Transverse colon (tissue), 4 donors: ENCODE measurements around the gene RNASE12. TPM values are rescaled to one million over a fixed set of nuclear protein-coding genes. Genes with fewer than 3 reads are reported as not detected.
"Not testable (repeated sequence)": the region's sequence is repeated elsewhere in the genome, so short reads cannot be mapped to it uniquely, and the experiment has no call there.

Source experiments
- DNase-seq: peaks from one replicate; pipeline ENCODE4 v3.0.0-alpha.2; 2019
- H3K27ac ChIP-seq, 4 donors: fragments of 200-600 bp; sonication (generic); 2 replicates each; pipeline ENCODE4 v1.5.1; 2016 to 2018; ENCODE audit warnings: inconsistent platforms in 4 of 4
- H3K27me3 ChIP-seq: fragments of 200-600 bp; sonication (generic); 2 replicates; pipeline ENCODE4 v1.5.1; 2017; ENCODE audit warnings: inconsistent platforms
- H3K36me3 ChIP-seq, 4 donors: fragments of 200-600 bp; sonication (generic); 2 replicates each; pipeline ENCODE4 v1.5.1; 2017 to 2019; ENCODE audit warnings: inconsistent platforms in 4 of 4
- H3K4me1 ChIP-seq, 4 donors: fragments of 200-600 bp; sonication (generic); 2 replicates each; pipeline ENCODE4 v1.5.1; 2017 to 2020; ENCODE audit warnings: inconsistent platforms in 4 of 4
- H3K4me3 ChIP-seq, 4 donors: fragments of 200-600 bp; sonication (generic); 1 replicate in 1 of 4; 2 replicates in 3 of 4; pipeline versions ENCODE4 v1.5.1 to v1.6.1; 2017 to 2019; ENCODE audit warnings: inconsistent platforms in 4 of 4
- H3K9me3 ChIP-seq, 2 donors: fragments of 200-600 bp; sonication (generic); 2 replicates each; pipeline ENCODE4 v1.5.1; 2017 to 2019; ENCODE audit warnings: inconsistent platforms in 2 of 2
- CTCF ChIP-seq, 5 experiments: fragments of 200-600 bp in 3 of 5; fragments of 450-650 bp in 2 of 5; sonication (generic) in 3 of 5; IDR thresholded peaks; 1 replicate in 2 of 5; 2 replicates in 3 of 5; pipeline ENCODE4 v1.5.1; 2016 to 2017; ENCODE audit warnings: antibody characterized with exemption in 5 of 5, inconsistent platforms in 3 of 5, mild to moderate bottlenecking in 2 of 5, moderate library complexity in 1 of 5
- EP300 ChIP-seq: sonication (generic); formaldehyde crosslinking; IDR thresholded peaks from one replicate; pipeline ENCODE4 v1.6.1; 2017; ENCODE audit warnings: antibody characterized with exemption, low read depth
- POLR2A ChIP-seq: fragments of 450-650 bp; IDR thresholded peaks from one replicate; pipeline ENCODE4 v1.6.1; 2016; ENCODE audit warnings: antibody characterized with exemption, mild to moderate bottlenecking, moderate library complexity
- POLR2AphosphoS5 ChIP-seq, 3 donors: sonication (generic); formaldehyde crosslinking; IDR thresholded peaks; one replicate each; pipeline ENCODE4 v1.6.1; 2016; ENCODE audit warnings: antibody characterized with exemption in 3 of 3
- WGBS, 2 donors: methylation state at CpG; one replicate each; pipeline ENCODE4 v1.1.5; 2018; ENCODE audit warnings: low coverage in 1 of 2; 5-methylcytosine and 5-hydroxymethylcytosine counted together
- in situ Hi-C, 4 donors: fragments of 200-750 bp; cut with MboI; loops; one replicate each; pipeline versions ENCODE4 v1.15.0 to v1.15.1; 2017; ENCODE audit warnings: low sequenced_read_pairs in 3 of 4, low pct_ligation_motif_present in 1 of 4, low pct_unique_long_range_greater_than_20kb in 1 of 4
- intact Hi-C: fragments of 100-400 bp; cut with DNase I; formaldehyde crosslinking; loops from one replicate; pipeline ENCODE4 v1.15.1; 2023; ENCODE audit warnings: low total_unique reads
- total RNA-seq, 4 donors: library from RNA; depleted of rRNA; stranded (reverse); fragments of >200 nt; gene quantifications; one replicate each; pipeline ENCODE4 v1.1.0, GENCODE V29; 2016

Gene RNASE12
- total RNA-seq, 4 donors from 2014 or later = not detected

- Histone ChIP-seq H3K36me3 (no peaks in the 10 kb centered on the region), H3K27ac (no peak overlapping the region), H3K4me1 (no peaks in the 10 kb centered on the region), H3K27me3 (no peaks in the 10 kb centered on the region), H3K4me3 (no peak overlapping the region), H3K9me3 (peaks cover 9% of the 10 kb centered on the region in 2 donors)
- TF ChIP-seq CTCF (IDR thresholded peaks at IDR 0.05) = no peak
- TF ChIP-seq POLR2A = no peak
- TF ChIP-seq EP300 = no peak
- TF ChIP-seq POLR2AphosphoS5 (IDR thresholded peaks at IDR 0.05) = no peak
- intact Hi-C loops (no loop called here), in situ Hi-C loops (no loop called here)
- no peak for DNase-seq
- WGBS, 2 donors = 71 to 77% methylated on average over 2 to 3 of the region's 3 CpGs
These were observed 22.8 kb downstream of the RNASE12 start for GRCh38 chr14:20568393-20568792.

- intact Hi-C loops, DNase-seq, H3K4me1 ChIP-seq, H3K27me3 ChIP-seq, H3K4me3 ChIP-seq, H3K27ac ChIP-seq, H3K9me3 ChIP-seq, H3K36me3 ChIP-seq, in situ Hi-C loops: not testable (repeated sequence)
- 72 to 100% methylated on average over 1 of the region's 1 CpG for WGBS, 2 donors
These were observed 24.0 kb downstream of the RNASE12 start for GRCh38 chr14:20567199-20567598.

GRCh38 chr14:20564501-20564997 lies 26.6 kb downstream of the RNASE12 start:
- DNase-seq = no peak
- WGBS, 2 donors = 75% methylated on average over 1 of the region's 2 CpGs; no CpG with 5 or more reads in 1 of the 2 donors
- peaks cover 9% of the 10 kb centered on the region in 2 donors for H3K9me3 ChIP-seq
- no peaks in the 10 kb centered on the region for H3K36me3 ChIP-seq
- intact Hi-C loops = no loop called here
- no peaks in the 10 kb centered on the region for H3K4me1 ChIP-seq
- in situ Hi-C loops = no loop called here
- TF ChIP-seq POLR2AphosphoS5 (IDR thresholded peaks at IDR 0.05) = no peak
- no peak for TF ChIP-seq CTCF (IDR thresholded peaks at IDR 0.05)
- no peak for TF ChIP-seq POLR2A
- TF ChIP-seq EP300 = no peak
- no peak overlapping the region for H3K27ac ChIP-seq
- no peak overlapping the region for H3K4me3 ChIP-seq
- no peaks in the 10 kb centered on the region for H3K27me3 ChIP-seq

- no peak for DNase-seq
- intact Hi-C loops (no loop called here), in situ Hi-C loops (no loop called here)
- Histone ChIP-seq H3K27ac (no peak overlapping the region), H3K9me3 (peaks cover 4 to 6% of the 10 kb centered on the region in 2 donors), H3K27me3 (no peaks in the 10 kb centered on the region), H3K36me3 (no peaks in the 10 kb centered on the region), H3K4me3 (no peak overlapping the region), H3K4me1 (no peaks in the 10 kb centered on the region)
- 89 to 97% methylated on average over 1 of the region's 1 CpG for WGBS, 2 donors
- TF ChIP-seq EP300 = no peak
- no peak for TF ChIP-seq POLR2AphosphoS5 (IDR thresholded peaks at IDR 0.05)
- TF ChIP-seq CTCF (IDR thresholded peaks at IDR 0.05) = no peak
- TF ChIP-seq POLR2A = no peak
These were observed 27.2 kb downstream of the RNASE12 start for GRCh38 chr14:20563971-20564370.

- 86 to 93% methylated on average over 2 to 3 of the region's 3 CpGs for WGBS, 2 donors
- TF ChIP-seq EP300 (no peak), POLR2A (no peak), POLR2AphosphoS5 (IDR thresholded peaks at IDR 0.05) (no peak), CTCF (IDR thresholded peaks at IDR 0.05) (no peak)
- no peaks in the 10 kb centered on the region for H3K9me3 ChIP-seq
- intact Hi-C loops = no loop called here
- no peaks in the 10 kb centered on the region for H3K36me3 ChIP-seq
- H3K4me1 ChIP-seq = no peaks in the 10 kb centered on the region
- in situ Hi-C loops = no loop called here
- H3K4me3 ChIP-seq = no peak within 1 kb of the TSS
- H3K27me3 ChIP-seq = no peaks in the 10 kb centered on the region
- no peak for DNase-seq
- no peak within 1 kb of the TSS for H3K27ac ChIP-seq
These were observed 30.2 kb downstream of the RNASE12 start, which contains the start of gene RNASE9 for GRCh38 chr14:20560961-20561360. Gene RNASE9 (minus strand): TSS chr14:20561047.
